Neural progenitor cell (in vitro differentiated cells): Measurements from ENCODE around the gene MYOM1. TPM values are rescaled to one million over a fixed set of nuclear protein-coding genes. Genes with fewer than 3 reads are reported as not detected.

Experiments used
- DNase-seq: peaks from one replicate; pipeline ENCODE4 v3.0.0-alpha.2; 2016; ENCODE audit warnings: low spot score
- H2AFZ ChIP-seq: fragments of 200-600 bp; sonication (generic); replicated peaks from 2 replicates; pipeline ENCODE4 v1.6.1; 2016; ENCODE audit warnings: antibody characterized with exemption
- H3F3A ChIP-seq: fragments of 200-600 bp; sonication (generic); 2 replicates; pipeline ENCODE4 v1.6.1; 2016; ENCODE audit warnings: antibody characterized with exemption, low read depth
- H3K27ac ChIP-seq: fragments of 200-600 bp; sonication (generic); 2 replicates; pipeline ENCODE4 v1.5.1; 2016; ENCODE audit warnings: mild to moderate bottlenecking
- H3K27me3 ChIP-seq: fragments of 200-600 bp; sonication (generic); 2 replicates; pipeline ENCODE4 v1.6.1; 2016; ENCODE audit warnings: mild to moderate bottlenecking, moderate library complexity
- H3K36me3 ChIP-seq: fragments of 200-600 bp; sonication (generic); 2 replicates; pipeline ENCODE4 v1.5.1; 2016
- H3K4me1 ChIP-seq: fragments of 200-600 bp; sonication (generic); 2 replicates; pipeline ENCODE4 v1.6.1; 2016; ENCODE audit warnings: mixed run types
- H3K4me2 ChIP-seq: fragments of 200-600 bp; sonication (generic); 2 replicates; pipeline ENCODE4 v1.6.1; 2016
- H3K4me3 ChIP-seq: fragments of 200-600 bp; sonication (generic); 2 replicates; pipeline ENCODE4 v1.5.1; 2016
- H3K79me2 ChIP-seq: fragments of 200-600 bp; sonication (generic); 2 replicates; pipeline ENCODE4 v1.6.1; 2016; ENCODE audit warnings: low read depth
- H3K9ac ChIP-seq: fragments of 200-600 bp; sonication (generic); 2 replicates; pipeline ENCODE4 v1.6.1; 2016
- H3K9me3 ChIP-seq: fragments of 200-600 bp; sonication (generic); 2 replicates; pipeline ENCODE4 v1.5.1; 2016; ENCODE audit warnings: low read depth
- H4K20me1 ChIP-seq: fragments of 200-600 bp; sonication (generic); 2 replicates; pipeline ENCODE4 v1.6.1; 2016; ENCODE audit warnings: low read depth
- H3K27ac Mint-ChIP-seq: 3 replicates; pipeline ENCODE4 v1.8.0; 2021; ENCODE audit warnings: mixed read lengths
- H3K27me3 Mint-ChIP-seq: 2 replicates; pipeline ENCODE4 v1.8.0; 2022; ENCODE audit warnings: low read depth, mild to moderate bottlenecking, inconsistent platforms, moderate library complexity, mixed read lengths; ENCODE audit not compliant: insufficient read depth
- H3K36me3 Mint-ChIP-seq: 3 replicates; pipeline ENCODE4 v1.8.0; 2021; ENCODE audit warnings: mixed read lengths
- H3K4me1 Mint-ChIP-seq: 3 replicates; pipeline ENCODE4 v1.8.0; 2021; ENCODE audit warnings: mixed read lengths
- H3K4me3 Mint-ChIP-seq: 3 replicates; pipeline ENCODE4 v1.8.0; 2021; ENCODE audit warnings: mild to moderate bottlenecking, moderate library complexity, mixed read lengths
- H3K9me3 Mint-ChIP-seq: 3 replicates; pipeline ENCODE4 v1.8.0; 2020; ENCODE audit warnings: mixed read lengths
- CTCF ChIP-seq: fragments of 200-600 bp; sonication (generic); IDR thresholded peaks from 2 replicates; pipeline ENCODE4 v1.5.1; 2017; ENCODE audit warnings: antibody characterized with exemption, mild to moderate bottlenecking
- EZH2 ChIP-seq: fragments of 200-600 bp; sonication (generic); IDR thresholded peaks from 2 replicates; pipeline ENCODE4 v1.6.1; 2017; ENCODE audit warnings: antibody characterized with exemption, mild to moderate bottlenecking, moderate library complexity
- EZH2phosphoT487 ChIP-seq: fragments of 200-600 bp; sonication (generic); IDR thresholded peaks from 2 replicates; pipeline ENCODE4 v1.6.1; 2017; ENCODE audit warnings: antibody characterized with exemption
- total RNA-seq: library from RNA; depleted of rRNA; stranded (reverse); fragments of >200 nt; gene quantifications from 2 replicates; pipeline ENCODE4 v1.2.3, GENCODE V29; 2015; ENCODE audit warnings: low replicate concordance

The MYOM1 gene
- total RNA-seq, 1 donor from 2014 or later = 0.45 TPM

- no peaks in the 10 kb centered on the region for H3K36me3 ChIP-seq
- Mint-ChIP-seq H3K9me3 (no peaks in the 10 kb centered on the region), H3K4me3 (no peak overlapping the region), H3K27ac (no peak overlapping the region), H3K36me3 (no peaks in the 10 kb centered on the region), H3K27me3 (peaks cover 2% of the 10 kb centered on the region), H3K4me1 (no peaks in the 10 kb centered on the region)
- no peak overlapping the region for H3K4me2 ChIP-seq
- TF ChIP-seq CTCF (no peak), EZH2 (no peak), EZH2phosphoT487 (no peak)
- no peaks in the 10 kb centered on the region for H3K79me2 ChIP-seq
- DNase-seq = no peak
- H3K9me3 ChIP-seq = no peaks in the 10 kb centered on the region
- H3K9ac ChIP-seq = no peak overlapping the region
- no peaks in the 10 kb centered on the region for H3K4me1 ChIP-seq
- no peaks in the 10 kb centered on the region for H3K27me3 ChIP-seq
- H3K4me3 ChIP-seq = no peak overlapping the region
- H3K27ac ChIP-seq = no peak overlapping the region
- H3F3A ChIP-seq = no peaks in the 10 kb centered on the region
- no peak overlapping the region for H2AFZ ChIP-seq
- H4K20me1 ChIP-seq = no peaks in the 10 kb centered on the region
Observed at GRCh38 chr18:3093624-3094337, 126.0 kb downstream of the MYOM1 start.

GRCh38 chr18:3092727-3093126, 127.0 kb downstream of the MYOM1 start:
- no peak overlapping the region for H2AFZ ChIP-seq
- Mint-ChIP-seq H3K4me3 (no peak overlapping the region), H3K9me3 (no peaks in the 10 kb centered on the region), H3K27me3 (peaks cover 2% of the 10 kb centered on the region), H3K36me3 (no peaks in the 10 kb centered on the region), H3K4me1 (peaks cover 4% of the 10 kb centered on the region), H3K27ac (no peak overlapping the region)
- H3F3A ChIP-seq = no peaks in the 10 kb centered on the region
- no peak overlapping the region for H3K4me3 ChIP-seq
- no peaks in the 10 kb centered on the region for H3K27me3 ChIP-seq
- no peaks in the 10 kb centered on the region for H3K36me3 ChIP-seq
- no peak overlapping the region for H3K9ac ChIP-seq
- H3K9me3 ChIP-seq = no peaks in the 10 kb centered on the region
- TF ChIP-seq EZH2phosphoT487 (no peak), CTCF (no peak), EZH2 (no peak)
- no peaks in the 10 kb centered on the region for H3K79me2 ChIP-seq
- DNase-seq = no peak
- no peak overlapping the region for H3K27ac ChIP-seq
- H3K4me2 ChIP-seq = no peak overlapping the region
- no peaks in the 10 kb centered on the region for H4K20me1 ChIP-seq
- no peaks in the 10 kb centered on the region for H3K4me1 ChIP-seq

GRCh38 chr18:3089579-3089978, 130.2 kb downstream of the MYOM1 start:
- Mint-ChIP-seq H3K9me3 (no peaks in the 10 kb centered on the region), H3K36me3 (no peaks in the 10 kb centered on the region), H3K4me3 (no peak overlapping the region), H3K27me3 (no peaks in the 10 kb centered on the region), H3K4me1 (peaks cover 8% of the 10 kb centered on the region), H3K27ac (no peak overlapping the region)
- H3K79me2 ChIP-seq = no peaks in the 10 kb centered on the region
- no peaks in the 10 kb centered on the region for H4K20me1 ChIP-seq
- no peaks in the 10 kb centered on the region for H3K36me3 ChIP-seq
- H3K4me2 ChIP-seq = no peak overlapping the region
- H3K4me1 ChIP-seq = no peaks in the 10 kb centered on the region
- H3K9ac ChIP-seq = no peak overlapping the region
- no peaks in the 10 kb centered on the region for H3K27me3 ChIP-seq
- no peak overlapping the region for H3K27ac ChIP-seq
- no peak overlapping the region for H3K4me3 ChIP-seq
- TF ChIP-seq CTCF = no peak
- no peak for TF ChIP-seq EZH2phosphoT487
- no peak for TF ChIP-seq EZH2
- no peak for DNase-seq
- peak overlapping the region; percentile 9 for H2AFZ ChIP-seq
- no peaks in the 10 kb centered on the region for H3K9me3 ChIP-seq
- no peaks in the 10 kb centered on the region for H3F3A ChIP-seq
